LoVo (cell line): ENCODE results near the gene RPS5.
"Not testable (repeated sequence)": the region's sequence is repeated elsewhere in the genome, so short reads cannot be mapped to it uniquely, and the experiment has no call there.

Experiments
- DNase-seq: peaks from one replicate; pipeline ENCODE4 v3.0.0-alpha.2; 2016; ENCODE audit warnings: low spot score

Gene RPS5

GRCh38 chr19:58406818-58407657 is 20.0 kb downstream of the RPS5 start:
- DNase-seq = no peak

GRCh38 chr19:58407658-58408151 is 20.6 kb downstream of the RPS5 start:
- no peak for DNase-seq

GRCh38 chr19:58408152-58409009 is 21.3 kb downstream of the RPS5 start, which contains the start of gene ZNF584:
Gene ZNF584, plus strand, starts transcription at chr19:58408649. Its CDS starts 499 bp downstream, at chr19:58409148.
- DNase-seq = peak; percentile 94

- peak; percentile 50 for DNase-seq
Measured at GRCh38 chr19:58409010-58409790, 22.1 kb downstream of the RPS5 start.

GRCh38 chr19:58416604-58417003 is 29.5 kb downstream of the RPS5 start:
- DNase-seq = no peak

- DNase-seq = no peak
Measured at GRCh38 chr19:58417071-58417470, 30.0 kb downstream of the RPS5 start.

- no peak for DNase-seq
Measured at GRCh38 chr19:58428617-58429016, 41.5 kb downstream of the RPS5 start.

GRCh38 chr19:58429745-58430144 is 42.7 kb downstream of the RPS5 start:
- no peak for DNase-seq

GRCh38 chr19:58434217-58434616 is 47.1 kb downstream of the RPS5 start:
- no peak for DNase-seq

- DNase-seq = no peak
Measured at GRCh38 chr19:58439576-58440554, 52.8 kb downstream of the RPS5 start, which contains the start of gene ZNF132. Gene ZNF132, minus strand, starts transcription at chr19:58440153. Its CDS starts 332 bp downstream, at chr19:58439821.

- no peak for DNase-seq
Measured at GRCh38 chr19:58440556-58440955, 53.5 kb downstream of the RPS5 start.

GRCh38 chr19:58442986-58443385 is 55.9 kb downstream of the RPS5 start:
- DNase-seq = not testable (repeated sequence)
